Measurements from ENCODE around the gene FOXL2NB.

- no peak for TF ChIP-seq CTCF (IDR thresholded peaks at IDR 0.05)
- TF ChIP-seq ZFX (IDR thresholded peaks at IDR 0.05; ENCODE audit: borderline replicate concordance) = no peak
Observed at GRCh38 chr3:138944654-138944928, 2.4 kb upstream of the FOXL2NB start.

Data from 22Rv1 (cell line).